ENCODE measurements around the gene C2CD4B.

The C2CD4B gene

GRCh38 chr15:62115847-62116246 lies 49.2 kb downstream of the C2CD4B start:
- DNase-seq, result no peak
